Activated CD4-positive, alpha-beta T cell treated with anti-CD3 and anti-CD28 coated beads, Interleukin-2, Interleukin-4, amounts not matched to agents 100 ng/mL and 50 ng/mL, durations not matched to agents 16 hours and 8 hours (primary cell): Measurements from ENCODE around the gene LRRFIP2.
"Not testable (repeated sequence)": the region's sequence is repeated elsewhere in the genome, so short reads cannot be mapped to it uniquely, and the experiment has no call there.

Source experiments
- DNase-seq: peaks from one replicate; pipeline ENCODE4 v3.0.0-alpha.2; 2020; ENCODE audit warnings: low spot score

Gene LRRFIP2, protein sequence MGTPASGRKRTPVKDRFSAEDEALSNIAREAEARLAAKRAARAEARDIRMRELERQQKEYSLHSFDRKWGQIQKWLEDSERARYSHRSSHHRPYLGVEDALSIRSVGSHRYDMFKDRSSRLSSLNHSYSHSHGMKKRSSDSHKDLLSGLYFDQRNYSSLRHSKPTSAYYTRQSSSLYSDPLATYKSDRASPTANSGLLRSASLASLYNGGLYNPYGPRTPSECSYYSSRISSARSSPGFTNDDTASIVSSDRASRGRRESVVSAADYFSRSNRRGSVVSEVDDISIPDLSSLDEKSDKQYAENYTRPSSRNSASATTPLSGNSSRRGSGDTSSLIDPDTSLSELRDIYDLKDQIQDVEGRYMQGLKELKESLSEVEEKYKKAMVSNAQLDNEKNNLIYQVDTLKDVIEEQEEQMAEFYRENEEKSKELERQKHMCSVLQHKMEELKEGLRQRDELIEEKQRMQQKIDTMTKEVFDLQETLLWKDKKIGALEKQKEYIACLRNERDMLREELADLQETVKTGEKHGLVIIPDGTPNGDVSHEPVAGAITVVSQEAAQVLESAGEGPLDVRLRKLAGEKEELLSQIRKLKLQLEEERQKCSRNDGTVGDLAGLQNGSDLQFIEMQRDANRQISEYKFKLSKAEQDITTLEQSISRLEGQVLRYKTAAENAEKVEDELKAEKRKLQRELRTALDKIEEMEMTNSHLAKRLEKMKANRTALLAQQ

DNA sequence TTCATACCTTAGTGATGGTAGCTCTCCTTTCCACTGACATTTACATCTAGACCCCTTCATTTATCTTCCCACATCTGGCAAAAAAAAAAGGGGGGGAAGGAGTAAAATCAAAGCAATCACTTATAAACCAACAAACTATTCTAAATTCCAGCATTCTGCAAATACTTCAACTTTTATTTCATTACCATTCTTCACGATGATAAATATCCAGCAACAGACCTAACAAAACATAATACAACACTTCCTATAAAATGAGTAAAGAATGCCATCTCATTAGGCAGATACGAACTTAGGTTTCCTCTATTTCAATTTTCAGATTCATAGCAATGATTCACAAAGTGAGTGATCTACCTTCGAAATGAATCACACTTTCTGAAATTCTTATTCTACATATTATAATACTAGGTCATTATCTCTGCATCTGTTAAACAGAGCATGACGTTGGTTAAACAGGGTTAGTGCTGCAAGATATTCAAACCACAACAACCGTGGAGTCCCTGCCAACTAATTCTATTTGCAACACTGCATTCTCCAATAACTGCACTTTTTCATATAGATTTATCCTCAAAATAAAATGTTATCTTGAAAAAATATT is at the start of gene LRRFIP2:
TSS of gene LRRFIP2 (minus strand) at position 51 of the 595 bp plus-strand sequence. CDS start 25,599 bp downstream, outside the sequence.
- DNase-seq, result peak; percentile 83

DNA sequence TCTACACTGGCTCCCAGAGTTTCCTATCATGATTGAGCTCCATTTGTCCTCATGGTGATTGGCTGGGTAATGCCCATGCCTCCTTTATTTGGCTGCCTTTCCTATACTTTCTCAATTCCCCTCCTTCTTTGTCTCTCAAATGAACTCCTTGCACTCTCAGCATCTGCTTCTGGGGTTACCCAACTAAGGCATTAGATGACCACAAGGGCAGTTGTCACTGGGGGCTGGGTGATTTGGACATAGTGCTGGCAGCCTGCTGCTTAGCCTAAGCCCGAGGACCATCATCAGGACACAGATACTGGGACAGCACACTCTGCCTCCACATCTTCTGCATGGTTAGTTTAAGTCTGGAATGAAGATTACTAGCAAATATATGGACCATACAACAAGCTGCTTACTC is 49.2 kb upstream of the LRRFIP2 start:
- no peak for DNase-seq

DNA sequence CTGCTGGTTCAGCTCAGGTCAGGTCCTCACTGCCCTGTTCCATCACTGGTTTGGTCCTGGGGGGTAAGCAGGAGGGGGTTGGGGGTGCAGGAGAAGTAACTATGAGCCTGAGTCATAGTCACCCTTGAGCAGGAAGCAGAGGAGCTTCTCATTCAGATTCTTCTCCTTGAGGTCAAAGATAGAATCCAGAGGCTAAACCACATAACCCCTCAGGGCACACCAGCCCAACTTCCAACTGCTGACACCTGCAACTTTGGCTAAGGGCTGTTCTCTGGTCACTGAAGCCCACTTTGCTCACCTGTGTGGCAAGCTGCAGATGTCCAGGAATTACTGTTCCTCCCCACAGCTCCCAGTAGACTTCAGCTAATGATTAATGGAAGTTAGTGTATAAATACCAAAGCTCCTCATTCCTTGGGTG is 48.8 kb upstream of the LRRFIP2 start:
- no peak for DNase-seq

DNA sequence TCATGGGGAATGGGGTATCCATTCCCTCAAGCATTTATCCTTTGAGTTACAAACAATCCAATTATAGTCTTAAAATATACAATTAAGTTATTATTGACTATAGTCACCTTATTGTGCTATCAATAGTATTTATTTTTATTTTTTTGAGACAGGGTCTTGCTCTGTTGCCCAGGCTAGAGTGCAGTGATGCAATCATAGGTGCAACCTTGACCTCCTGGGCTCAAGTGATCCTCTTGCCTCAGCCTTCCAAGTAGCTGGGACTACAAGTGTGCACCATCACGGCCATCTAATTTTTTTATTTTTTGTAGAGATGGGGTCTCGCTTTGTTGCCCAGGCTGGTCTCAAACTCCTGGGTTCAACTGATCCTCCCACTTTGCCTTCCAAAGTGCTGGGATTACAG is 48.2 kb upstream of the LRRFIP2 start:
- DNase-seq, result not testable (repeated sequence)

DNA sequence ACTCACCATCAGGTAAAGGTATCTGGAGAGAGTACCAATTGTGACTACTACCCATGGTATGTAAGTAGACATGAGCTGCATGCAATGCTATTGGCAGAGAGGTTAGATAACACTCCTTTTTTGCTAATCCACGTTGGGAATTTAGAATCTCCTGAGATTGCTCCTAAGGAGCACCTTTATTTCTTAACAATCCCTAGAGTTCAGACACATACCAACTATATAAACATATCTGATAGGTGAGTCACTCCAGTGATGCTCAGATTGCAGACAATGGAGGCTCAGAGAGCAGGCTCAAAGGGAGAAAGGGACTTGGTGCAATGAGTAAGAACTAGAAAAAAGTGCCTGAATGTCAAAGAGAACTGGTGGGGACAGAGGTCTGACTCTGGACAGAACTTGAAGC is 47.0 kb upstream of the LRRFIP2 start:
- DNase-seq, result no peak

DNA sequence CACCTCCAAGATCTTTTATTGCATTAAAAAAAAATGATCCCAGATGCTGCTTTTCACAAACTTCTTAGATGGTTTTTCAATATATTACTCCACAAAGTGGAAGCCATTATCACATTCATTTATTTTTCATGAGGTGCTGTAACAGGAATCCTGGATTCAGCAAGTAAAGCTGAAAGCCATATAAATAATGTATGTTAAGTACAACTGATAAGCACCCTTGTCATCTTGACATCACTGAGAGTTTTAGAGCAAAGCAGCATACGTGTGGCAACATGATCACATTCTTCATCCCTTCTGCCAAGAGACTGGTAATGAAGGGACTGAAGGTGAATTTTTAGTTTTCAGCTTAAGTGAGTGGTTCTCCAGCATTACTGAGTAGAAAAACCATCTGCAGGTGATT is 44.9 kb upstream of the LRRFIP2 start:
- no peak for DNase-seq

DNA sequence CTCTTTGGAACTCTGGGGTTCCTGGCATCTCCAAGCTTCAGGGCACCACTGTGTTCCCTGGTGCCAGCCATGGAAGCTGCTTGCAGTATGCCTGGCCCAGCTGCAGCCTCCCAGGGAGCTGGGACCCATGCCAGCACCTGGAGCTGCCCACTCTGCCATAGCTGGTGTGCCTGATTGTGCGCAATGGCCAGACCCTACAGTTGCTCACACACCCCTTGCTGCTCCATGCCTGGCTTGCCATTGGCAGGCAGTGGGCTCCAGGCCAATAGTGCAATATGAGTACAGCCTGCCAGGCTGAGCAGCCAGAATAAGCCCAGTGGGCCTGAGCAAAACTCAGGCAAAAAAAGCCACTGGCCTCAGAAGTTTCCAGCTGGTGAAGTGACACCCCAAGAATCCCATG is 43.8 kb upstream of the LRRFIP2 start:
- DNase-seq, result no peak

DNA sequence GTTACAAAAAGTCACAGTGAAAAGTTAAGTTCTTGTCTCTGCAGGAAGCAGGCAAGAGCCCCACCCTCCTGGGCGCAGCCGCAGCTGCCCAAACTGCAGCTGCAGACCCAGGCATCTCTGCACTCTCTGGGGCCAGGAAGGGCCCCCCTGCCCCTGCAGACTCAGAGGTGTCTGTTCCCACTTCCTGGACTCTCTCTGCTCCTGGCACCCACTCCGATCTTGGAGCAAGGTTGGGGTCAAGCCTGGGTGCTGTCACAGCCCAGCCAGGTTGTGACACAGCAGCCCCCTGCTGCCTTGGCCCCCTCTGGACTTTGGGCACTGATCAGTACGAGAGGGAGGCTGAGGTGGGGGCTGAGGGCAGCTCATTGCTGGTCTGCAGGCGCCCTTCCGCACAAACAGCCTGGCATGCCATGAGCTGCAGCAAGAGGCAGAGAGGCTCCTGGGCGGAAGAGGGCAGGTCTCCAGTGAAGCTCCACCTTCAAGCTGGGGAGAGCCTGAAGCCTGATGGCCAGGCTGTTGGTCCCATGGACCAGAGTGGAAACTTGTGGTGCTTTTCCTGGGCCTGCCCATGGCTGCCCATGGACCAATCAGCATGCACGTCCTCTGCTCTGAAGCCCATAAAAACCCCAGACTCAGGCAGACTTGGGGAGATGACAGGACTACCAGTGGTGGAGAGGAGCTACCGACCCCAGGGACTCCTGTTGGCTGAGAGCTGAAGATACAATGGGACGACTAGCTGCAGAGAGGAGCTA is 42.9 kb upstream of the LRRFIP2 start:
- DNase-seq, result no peak

DNA sequence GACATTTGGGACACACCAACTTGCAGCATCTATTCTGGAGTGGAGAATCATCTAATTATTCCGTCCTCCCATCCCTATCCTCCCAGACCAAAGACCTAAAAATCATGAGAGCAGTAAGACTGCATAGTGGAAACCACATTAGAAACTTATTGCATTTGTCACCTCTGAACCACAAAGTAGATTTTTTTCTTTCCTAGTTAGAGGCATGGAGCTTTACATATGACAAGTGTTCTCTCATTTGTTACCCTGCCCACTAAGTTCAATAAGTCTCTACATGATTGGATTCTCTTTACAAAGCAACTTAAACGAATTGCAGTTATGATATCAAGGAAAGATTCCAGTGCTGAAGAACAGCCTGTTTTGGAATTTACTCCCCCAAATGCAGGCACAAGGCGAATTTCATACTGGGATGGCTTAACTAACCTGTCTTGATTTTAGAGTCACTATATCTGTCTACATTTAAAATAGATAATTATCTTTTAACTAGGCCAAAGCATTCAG is 42.3 kb upstream of the LRRFIP2 start:
- no peak for DNase-seq

DNA sequence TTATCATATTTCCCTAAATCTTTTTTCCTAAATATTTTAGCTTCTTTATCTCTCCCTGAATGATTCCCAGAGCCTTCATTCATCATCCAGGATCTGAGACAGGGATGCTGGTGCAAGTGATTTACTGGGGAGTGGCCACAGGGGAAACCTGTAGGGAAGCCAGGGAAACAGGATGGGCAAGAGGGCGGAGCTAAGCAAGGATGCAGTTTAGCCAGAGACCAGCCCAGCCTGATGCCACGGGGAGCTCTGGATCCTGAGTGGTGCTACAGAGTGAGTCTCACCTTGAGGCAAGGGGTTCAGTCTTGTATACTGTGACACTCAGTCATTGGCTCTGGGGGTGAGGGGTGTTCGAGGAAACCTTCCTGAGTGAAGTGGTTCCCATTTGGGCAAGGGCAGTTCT is 39.7 kb upstream of the LRRFIP2 start:
- DNase-seq, result no peak

DNA sequence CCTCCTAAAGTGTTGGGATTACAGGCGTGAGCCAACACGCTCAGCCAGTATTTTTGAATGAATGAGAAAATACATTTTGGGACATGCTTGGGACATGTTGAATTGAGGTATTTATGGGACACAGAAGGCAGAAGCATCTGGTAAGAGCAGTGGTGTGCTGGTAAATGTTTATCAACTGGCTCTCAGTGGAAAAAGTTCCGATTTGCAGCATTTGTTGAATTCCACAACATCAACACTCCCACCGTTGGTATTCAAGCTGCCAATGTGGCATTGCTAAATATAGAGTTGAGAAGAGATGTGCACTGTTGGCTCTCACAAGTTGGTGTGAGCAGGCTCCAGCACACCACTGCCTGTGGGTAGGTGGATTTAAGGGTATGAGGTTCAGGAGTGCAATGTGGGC is 35.8 kb upstream of the LRRFIP2 start:
- no peak for DNase-seq

DNA sequence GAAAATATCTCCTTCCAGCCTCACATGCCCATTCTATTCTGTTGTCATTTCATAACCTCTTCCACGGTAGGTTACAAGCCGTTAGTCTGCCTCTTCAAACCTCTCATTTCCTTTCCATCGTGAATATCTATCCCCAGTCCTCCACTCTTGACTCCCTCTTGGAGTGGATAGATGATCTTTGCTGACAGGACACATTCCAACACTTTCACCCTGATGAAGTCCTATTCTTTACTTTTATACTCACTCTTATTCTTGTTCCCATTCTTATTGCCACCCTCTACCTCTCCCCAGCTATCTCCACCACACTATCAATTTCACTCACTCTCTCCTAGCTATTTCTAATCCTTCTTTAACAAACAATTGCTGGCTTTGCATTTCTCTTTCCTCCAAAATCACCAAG is 34.2 kb upstream of the LRRFIP2 start:
- DNase-seq, result not testable (repeated sequence)

DNA sequence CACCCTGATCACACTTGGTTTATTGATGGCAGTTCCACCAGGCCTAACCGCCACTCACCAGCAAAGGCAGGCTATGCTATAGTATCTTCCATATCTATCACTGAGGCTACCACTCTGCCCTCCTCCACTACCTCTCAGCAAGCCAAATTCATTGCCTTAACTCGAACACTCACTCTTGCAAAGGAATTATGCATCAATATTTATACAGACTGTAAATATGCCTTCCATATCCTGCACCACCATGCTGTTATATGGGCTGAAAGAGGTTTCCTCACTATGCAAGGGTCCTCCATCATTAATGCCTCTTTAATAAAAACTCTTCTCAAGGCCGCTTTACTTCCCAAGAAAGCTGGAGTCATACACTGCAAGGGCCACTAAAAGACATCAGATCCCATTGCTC is 33.6 kb upstream of the LRRFIP2 start:
- not testable (repeated sequence) for DNase-seq

DNA sequence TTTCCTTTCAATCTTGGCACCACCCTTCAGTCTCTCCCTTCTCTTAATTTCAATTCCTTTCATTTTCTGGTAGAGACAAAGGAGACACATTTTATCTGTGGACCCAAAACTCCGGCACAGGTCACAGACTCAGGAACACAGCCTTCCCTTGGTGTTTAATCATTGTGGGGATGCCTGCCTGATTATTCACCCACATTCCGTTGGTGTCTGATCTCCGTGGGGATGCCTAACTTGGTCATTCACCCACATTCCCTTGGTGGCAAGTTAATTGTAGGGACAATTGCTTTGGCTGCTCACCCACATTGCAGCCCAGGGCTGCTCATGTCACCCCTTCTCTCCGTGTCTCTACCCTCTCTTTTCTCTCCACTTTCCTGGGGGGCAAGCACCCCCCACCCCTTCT is 31.7 kb upstream of the LRRFIP2 start:
- DNase-seq, result not testable (repeated sequence)

DNA sequence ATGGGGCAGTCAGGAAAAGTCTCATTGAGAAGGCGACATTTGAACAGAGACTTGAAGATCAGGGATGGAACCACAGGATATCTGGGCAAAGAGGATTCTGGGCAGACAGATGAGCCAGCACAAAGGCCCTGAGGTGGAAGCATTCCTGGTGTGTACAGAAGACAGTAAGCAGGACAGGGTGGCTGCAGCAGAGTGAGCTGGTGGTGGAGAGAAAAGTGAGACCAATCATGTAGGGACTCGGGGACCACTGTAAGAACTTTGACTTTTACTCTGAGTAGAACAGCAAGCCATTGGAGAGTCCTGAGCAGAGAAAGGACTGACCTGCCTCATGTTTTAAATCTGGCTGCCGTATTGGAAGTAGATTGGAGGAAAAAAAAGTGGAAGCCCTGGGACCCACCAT is 29.9 kb upstream of the LRRFIP2 start:
- no peak for DNase-seq

DNA sequence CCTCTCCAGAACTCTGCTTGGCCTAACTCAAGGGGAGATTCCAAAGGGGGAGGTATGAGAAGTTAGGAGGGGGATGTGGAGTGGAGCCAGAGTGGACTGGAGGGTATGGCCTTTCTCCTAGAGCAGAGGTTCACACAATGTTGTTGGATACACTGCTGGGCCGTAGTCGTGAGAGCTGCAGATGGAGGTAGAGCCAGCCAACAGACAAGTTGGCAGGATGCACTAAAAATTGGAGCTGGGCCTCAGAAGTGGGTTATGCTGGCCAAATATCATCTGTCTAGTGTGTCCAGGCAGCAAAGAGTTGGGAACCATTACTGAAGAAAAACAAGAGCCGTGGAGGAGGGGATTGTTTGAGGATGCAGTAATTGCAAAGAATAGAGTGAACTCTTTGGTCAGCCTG is 27.7 kb upstream of the LRRFIP2 start:
- DNase-seq, result no peak

DNA sequence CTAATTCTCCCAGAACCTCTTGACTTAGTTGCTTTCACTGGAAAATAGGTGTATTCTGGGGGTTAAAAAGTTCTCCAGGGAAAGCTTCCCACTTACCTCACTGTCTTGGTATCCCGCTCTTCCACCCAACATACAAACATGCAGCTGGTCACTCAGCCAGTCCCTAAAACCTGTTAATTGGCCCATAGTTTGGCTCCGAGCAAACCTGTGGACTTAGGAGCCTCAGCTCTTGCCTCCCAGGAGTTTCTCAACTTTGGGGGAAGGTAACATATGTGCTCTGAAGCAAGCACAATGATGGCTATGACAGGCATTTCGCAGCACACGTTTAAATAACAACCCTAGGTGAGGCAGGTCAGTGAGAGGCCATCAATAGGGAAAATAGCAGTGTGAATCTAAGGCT is 25.8 kb upstream of the LRRFIP2 start:
- DNase-seq, result no peak

DNA sequence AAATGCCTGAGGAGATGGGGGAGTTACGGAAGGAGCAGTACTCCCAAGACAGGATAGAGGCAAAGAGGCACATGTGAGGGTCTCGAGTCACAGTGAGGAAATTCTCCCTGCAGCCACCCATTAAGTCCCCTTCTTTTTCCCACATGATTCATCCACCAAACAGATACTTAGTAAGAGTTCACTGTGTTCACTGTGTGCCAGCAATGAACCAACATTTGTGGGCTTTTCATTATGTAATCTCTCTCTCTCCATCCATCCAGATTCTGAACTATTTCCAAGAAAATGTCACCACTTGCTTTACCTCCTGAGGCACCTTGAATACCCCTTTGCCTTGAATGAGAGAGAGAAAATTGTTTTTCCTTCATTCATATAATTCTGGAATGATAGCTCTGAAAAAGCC is 24.6 kb upstream of the LRRFIP2 start:
- no peak for DNase-seq

DNA sequence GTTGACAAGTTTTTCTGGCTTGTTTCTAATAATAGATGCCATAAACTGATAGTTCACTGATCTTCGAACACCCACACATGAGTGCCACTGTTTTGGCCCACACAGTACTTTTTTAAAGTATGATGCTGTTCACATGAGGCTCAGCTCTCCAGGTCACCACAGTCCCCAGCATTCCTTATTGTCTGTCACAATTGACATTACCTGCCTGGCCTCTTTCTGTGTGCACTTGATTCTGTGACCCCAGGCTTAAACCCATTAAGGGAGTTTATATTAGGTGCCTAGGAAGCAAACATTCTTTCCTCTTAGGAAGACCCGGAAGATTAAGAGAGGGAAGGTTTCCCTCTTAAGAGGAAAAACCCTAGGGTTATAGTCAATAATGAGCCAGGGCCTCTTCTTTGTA is 24.2 kb upstream of the LRRFIP2 start:
- no peak for DNase-seq

DNA sequence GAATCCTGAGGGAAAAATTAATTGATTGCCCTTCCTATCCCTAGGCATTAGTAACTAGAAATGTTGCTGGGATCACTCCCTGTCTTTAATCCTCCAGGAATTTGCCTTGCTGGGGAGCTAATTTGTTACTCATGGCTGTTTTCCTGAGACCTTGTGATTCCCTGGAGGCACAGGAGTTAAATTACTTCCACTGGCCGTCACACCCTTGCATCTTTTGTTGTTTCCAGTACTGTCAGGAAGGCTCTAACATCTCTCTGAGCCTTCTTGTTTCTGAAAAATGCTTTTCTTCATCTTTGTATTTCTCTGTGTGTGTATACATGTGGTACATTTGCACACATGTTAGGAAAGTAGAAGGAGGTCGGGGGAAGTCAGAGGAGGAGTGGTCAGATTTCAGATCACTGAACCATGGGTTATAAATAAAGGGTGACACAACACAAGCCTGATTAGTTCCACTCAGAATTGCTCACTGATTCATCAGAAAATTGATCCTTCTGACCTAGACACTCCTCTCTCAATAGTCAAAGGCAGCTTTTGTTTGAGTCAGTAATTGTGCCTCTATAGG is 23.5 kb upstream of the LRRFIP2 start:
- DNase-seq, result no peak

DNA sequence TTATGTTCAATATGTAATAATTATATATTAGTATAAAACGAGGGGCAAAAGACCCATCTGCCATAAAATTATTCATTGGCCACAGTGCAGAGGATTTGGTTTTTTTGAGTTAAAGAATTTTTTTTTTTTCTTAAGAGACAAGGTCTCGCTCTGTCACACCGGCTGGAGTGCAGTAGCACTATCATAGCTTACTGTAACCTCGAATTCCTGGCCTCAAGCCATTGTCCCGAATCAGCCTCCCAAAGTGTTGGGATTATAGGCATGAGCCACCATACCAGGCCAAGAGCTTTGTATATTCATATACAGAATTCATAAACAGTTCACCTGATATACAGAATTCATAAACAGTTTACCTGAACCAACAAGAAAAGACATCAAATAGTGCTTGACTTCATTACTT is 20.2 kb upstream of the LRRFIP2 start:
- no peak for DNase-seq

DNA sequence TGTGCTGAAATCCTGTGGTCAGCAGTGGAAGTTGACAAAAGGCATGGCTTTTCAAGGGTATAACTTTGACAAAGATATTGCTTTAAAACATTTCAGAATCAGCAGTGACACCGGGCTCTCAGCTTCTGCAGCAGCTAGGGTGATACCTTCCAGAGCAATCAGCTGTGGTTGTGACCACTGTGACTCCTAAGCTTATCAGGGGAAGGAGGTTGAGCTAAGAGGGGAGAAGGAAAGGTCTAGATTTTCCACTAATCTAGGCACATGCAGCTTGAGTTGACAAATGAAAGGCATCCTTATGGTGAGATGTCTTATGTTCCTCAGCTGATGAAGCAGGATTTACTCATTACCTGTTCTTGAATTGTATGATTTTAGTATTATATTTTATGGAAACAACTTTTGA is 16.3 kb upstream of the LRRFIP2 start:
- DNase-seq, result no peak
